GM21360 (cell line): ENCODE results near the gene COX10.
A peak's percentile ranks its signal among the peaks of the same experiment; 100 is the strongest.

ENCODE experiments used
- ATAC-seq: cut with Tn5 transposase; IDR thresholded peaks from one replicate; pipeline ENCODE4 v1.9.1; 2021; ENCODE audit warnings: mild to moderate bottlenecking, moderate library complexity; ENCODE audit not compliant: unreplicated experiment

Gene COX10

GRCh38 chr17:14068542-14069250, 608 bp upstream of the COX10 start:
- ATAC-seq: peak; percentile 5

GRCh38 chr17:14070344-14070984, 1.2 kb downstream of the COX10 start:
- ATAC-seq: no peak

GRCh38 chr17:14072881-14073280, 3.6 kb downstream of the COX10 start:
- no peak for ATAC-seq

GRCh38 chr17:14078027-14078426, 8.7 kb downstream of the COX10 start:
- ATAC-seq: no peak

GRCh38 chr17:14080847-14081251, 11.5 kb downstream of the COX10 start:
- no peak for ATAC-seq

- ATAC-seq: no peak
These were observed 13.5 kb downstream of the COX10 start for GRCh38 chr17:14082848-14083247.

- ATAC-seq: no peak
These were observed 15.7 kb downstream of the COX10 start for GRCh38 chr17:14084955-14085354.

GRCh38 chr17:14086189-14086588, 16.9 kb downstream of the COX10 start:
- no peak for ATAC-seq

- ATAC-seq: no peak
These were observed 19.9 kb downstream of the COX10 start for GRCh38 chr17:14089179-14089578.

GRCh38 chr17:14091367-14091766, 22.1 kb downstream of the COX10 start:
- ATAC-seq: no peak

- ATAC-seq: no peak
These were observed 23.5 kb downstream of the COX10 start for GRCh38 chr17:14092808-14093207.

GRCh38 chr17:14094676-14095601, 25.6 kb downstream of the COX10 start:
- no peak for ATAC-seq

GRCh38 chr17:14095631-14096030, 26.3 kb downstream of the COX10 start:
- no peak for ATAC-seq

- ATAC-seq: no peak
These were observed 28.9 kb downstream of the COX10 start for GRCh38 chr17:14098246-14098645.

GRCh38 chr17:14101976-14102375, 32.7 kb downstream of the COX10 start:
- ATAC-seq: no peak

GRCh38 chr17:14103836-14104235, 34.5 kb downstream of the COX10 start:
- no peak for ATAC-seq

GRCh38 chr17:14104734-14105133, 35.4 kb downstream of the COX10 start:
- ATAC-seq: no peak

GRCh38 chr17:14107889-14108288, 38.6 kb downstream of the COX10 start:
- no peak for ATAC-seq

GRCh38 chr17:14112407-14112806, 43.1 kb downstream of the COX10 start:
- no peak for ATAC-seq

- ATAC-seq: no peak
These were observed 43.8 kb downstream of the COX10 start for GRCh38 chr17:14113137-14113536.

GRCh38 chr17:14116263-14117024, 47.1 kb downstream of the COX10 start:
- ATAC-seq: no peak
